ENCODE measurements around the gene LRBA. TPM values are rescaled to one million over a fixed set of nuclear protein-coding genes. Genes with fewer than 3 reads are reported as not detected.

Gene LRBA
- total and polyA plus RNA-seq, 7 donors, result 16.8 to 184 (median 91.1) TPM

DNA sequence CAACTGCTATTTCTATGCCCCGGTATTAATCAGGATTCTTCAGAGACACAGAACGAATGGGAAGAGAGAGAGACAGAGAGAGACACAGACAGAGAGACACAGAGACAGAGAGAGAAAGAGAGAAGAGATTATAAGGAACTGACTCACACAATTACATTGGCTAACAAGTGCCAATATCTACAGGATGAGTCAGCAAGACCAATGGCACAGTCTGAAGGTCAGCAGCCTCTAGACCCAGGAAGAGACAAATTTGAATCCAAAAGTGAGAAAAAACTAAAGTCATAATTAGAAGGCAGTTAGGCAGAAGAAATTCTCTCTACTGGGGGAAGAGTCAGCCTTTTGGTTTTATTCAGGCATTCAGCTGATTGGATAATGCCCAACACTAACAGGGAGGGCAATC lies 245.8 kb downstream of the LRBA start:
- DNase-seq, result no peak
- no peak for TF ChIP-seq EP300 (IDR thresholded peaks at IDR 0.05)
- no peak for TF ChIP-seq POLR2A (IDR thresholded peaks at IDR 0.05)
- no peak for TF ChIP-seq CTCF (IDR thresholded peaks at IDR 0.05)
- TF ChIP-seq POLR2AphosphoS5 (IDR thresholded peaks at IDR 0.05), result no peak
- 89 to 94% methylated on average over 2 of the region's 2 CpGs for WGBS, 2 donors
- Histone ChIP-seq H3K4me1 (no peaks in the 10 kb centered on the region), H3K27me3 (no peaks in the 10 kb centered on the region), H3K36me3 (no peaks in the 10 kb centered on the region), H3K27ac (no peak overlapping the region), H3K9me3 (peaks cover 0 to under 1% (median 0%) of the 10 kb centered on the region in 4 donors), H3K4me3 (no peak overlapping the region)
- intact Hi-C loops (cut with DNase I), result no loop called here

DNA sequence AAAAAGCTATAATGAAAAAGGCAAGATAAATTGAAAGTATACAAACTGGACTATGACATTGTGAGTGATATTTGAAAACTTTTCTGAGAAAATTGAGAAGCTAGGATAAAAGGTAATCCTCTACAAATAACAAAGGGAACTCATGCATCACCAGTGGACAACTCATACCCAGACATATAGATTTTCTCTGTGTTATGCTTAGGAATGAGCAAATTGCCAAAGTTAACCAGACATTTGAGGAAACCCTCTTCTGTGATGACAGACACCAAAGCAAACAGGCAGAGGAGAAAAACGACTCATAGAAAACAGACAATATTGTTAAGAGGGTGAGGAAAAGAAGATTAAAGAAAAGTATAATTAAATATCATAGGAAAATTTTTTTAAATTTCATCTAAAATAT lies 246.6 kb downstream of the LRBA start:
- Histone ChIP-seq H3K9me3 (peaks cover 0 to 6% (median 0%) of the 10 kb centered on the region in 4 donors), H3K27me3 (no peaks in the 10 kb centered on the region), H3K4me1 (no peaks in the 10 kb centered on the region), H3K27ac (no peak overlapping the region), H3K4me3 (no peak overlapping the region), H3K36me3 (no peaks in the 10 kb centered on the region)
- WGBS, 2 donors, result 73 to 74% methylated on average over 1 of the region's 1 CpG
- DNase-seq, result no peak
- intact Hi-C loops (cut with DNase I), result no loop called here
- no peak for TF ChIP-seq POLR2AphosphoS5 (IDR thresholded peaks at IDR 0.05)
- no peak for TF ChIP-seq POLR2A (IDR thresholded peaks at IDR 0.05)
- TF ChIP-seq EP300 (IDR thresholded peaks at IDR 0.05), result no peak
- TF ChIP-seq CTCF (IDR thresholded peaks at IDR 0.05), result no peak

DNA sequence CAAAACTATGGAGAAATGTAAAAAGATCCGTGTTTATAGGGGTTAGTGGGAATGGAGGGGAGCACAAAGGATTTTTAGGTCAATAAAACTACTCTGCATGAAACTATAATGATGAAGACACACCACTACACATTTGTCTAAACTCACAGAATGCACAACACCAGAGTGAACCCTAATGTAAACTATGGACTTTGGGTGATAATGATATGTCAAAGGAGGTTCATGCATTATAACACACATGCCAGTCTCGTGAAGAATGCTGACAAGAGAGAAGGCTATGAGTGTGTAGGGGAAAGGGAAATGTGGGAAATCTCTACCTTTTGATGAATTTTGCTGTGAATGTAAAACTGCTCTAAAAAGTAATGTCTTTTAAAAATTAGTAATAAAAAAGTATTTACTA lies 249.9 kb downstream of the LRBA start:
- H3K27me3 ChIP-seq, result no peaks in the 10 kb centered on the region
- H3K27ac ChIP-seq, result no peak overlapping the region
- peaks cover 0 to 6% (median 0%) of the 10 kb centered on the region in 4 donors for H3K9me3 ChIP-seq
- H3K36me3 ChIP-seq, result no peaks in the 10 kb centered on the region
- no peak overlapping the region for H3K4me3 ChIP-seq
- no peaks in the 10 kb centered on the region for H3K4me1 ChIP-seq
- WGBS, 2 donors, result 95 to 96% methylated on average over 2 of the region's 2 CpGs
- no peak for DNase-seq
- intact Hi-C loops (cut with DNase I), result no loop called here
- TF ChIP-seq POLR2A (IDR thresholded peaks at IDR 0.05) (no peak), EP300 (IDR thresholded peaks at IDR 0.05) (no peak), POLR2AphosphoS5 (IDR thresholded peaks at IDR 0.05) (no peak), CTCF (IDR thresholded peaks at IDR 0.05) (no peak)

GRCh38 chr4:150751648-150752047 lies 263.4 kb downstream of the LRBA start:
- DNase-seq, result no peak
- TF ChIP-seq EP300 (IDR thresholded peaks at IDR 0.05) (no peak), CTCF (IDR thresholded peaks at IDR 0.05) (no peak), POLR2A (IDR thresholded peaks at IDR 0.05) (no peak), POLR2AphosphoS5 (IDR thresholded peaks at IDR 0.05) (no peak)
- no peak overlapping the region for H3K4me3 ChIP-seq
- H3K9me3 ChIP-seq, result no peaks in the 10 kb centered on the region
- no peaks in the 10 kb centered on the region for H3K36me3 ChIP-seq
- no peaks in the 10 kb centered on the region for H3K27me3 ChIP-seq
- no peak overlapping the region for H3K27ac ChIP-seq
- no peaks in the 10 kb centered on the region for H3K4me1 ChIP-seq
- intact Hi-C loops (cut with DNase I), result no loop called here

- intact Hi-C loops (cut with DNase I), result no loop called here
- no peaks in the 10 kb centered on the region for H3K27me3 ChIP-seq
- no peaks in the 10 kb centered on the region for H3K36me3 ChIP-seq
- no peaks in the 10 kb centered on the region for H3K9me3 ChIP-seq
- no peak for DNase-seq
- TF ChIP-seq POLR2AphosphoS5 (IDR thresholded peaks at IDR 0.05) (no peak), CTCF (IDR thresholded peaks at IDR 0.05) (no peak), POLR2A (IDR thresholded peaks at IDR 0.05) (no peak), EP300 (IDR thresholded peaks at IDR 0.05) (no peak)
- H3K4me3 ChIP-seq, result no peak overlapping the region
- H3K27ac ChIP-seq, result no peak overlapping the region
- no peaks in the 10 kb centered on the region for H3K4me1 ChIP-seq
These were observed 264.3 kb downstream of the LRBA start for GRCh38 chr4:150750824-150751223.
